ENCODE measurements around the gene CTSD. TPM values are rescaled to one million over a fixed set of nuclear protein-coding genes. Genes with fewer than 3 reads are reported as not detected.
A peak's percentile ranks its signal among the peaks of the same experiment; 100 is the strongest.

CTSD gene
- polyA plus RNA-seq, 3 donors: 192 to 255 (median 211) TPM

- no peak for DNase-seq (ENCODE audit: low read depth in 3 of 3, low spot score in 2 of 3)
Measured at GRCh38 chr11:1756791-1757771, 6.6 kb downstream of the CTSD start.

GRCh38 chr11:1755692-1756561 lies 7.8 kb downstream of the CTSD start:
- DNase-seq (ENCODE audit: low read depth in 3 of 3, low spot score in 2 of 3): peak in 2 of 3 donors; percentile 51 to 53

DNA sequence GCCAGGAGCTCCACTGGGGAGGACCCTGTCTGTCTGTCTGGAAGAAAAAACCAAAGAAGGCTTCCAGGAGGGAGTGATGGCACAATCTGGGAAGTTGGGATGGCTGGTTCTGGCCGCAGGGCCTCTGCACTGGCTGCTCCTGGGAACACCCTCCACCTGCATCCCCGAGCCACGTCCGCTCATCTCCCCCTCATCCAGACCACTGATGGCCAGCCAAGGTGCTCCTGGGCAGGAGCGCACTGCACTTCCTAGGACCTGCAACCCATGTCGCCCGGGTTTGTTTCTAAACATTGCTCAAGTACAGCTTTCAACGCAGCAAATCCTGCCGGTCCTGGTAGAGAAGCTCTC lies 8.4 kb downstream of the CTSD start:
- DNase-seq (ENCODE audit: low read depth in 3 of 3, low spot score in 2 of 3): no peak

DNA sequence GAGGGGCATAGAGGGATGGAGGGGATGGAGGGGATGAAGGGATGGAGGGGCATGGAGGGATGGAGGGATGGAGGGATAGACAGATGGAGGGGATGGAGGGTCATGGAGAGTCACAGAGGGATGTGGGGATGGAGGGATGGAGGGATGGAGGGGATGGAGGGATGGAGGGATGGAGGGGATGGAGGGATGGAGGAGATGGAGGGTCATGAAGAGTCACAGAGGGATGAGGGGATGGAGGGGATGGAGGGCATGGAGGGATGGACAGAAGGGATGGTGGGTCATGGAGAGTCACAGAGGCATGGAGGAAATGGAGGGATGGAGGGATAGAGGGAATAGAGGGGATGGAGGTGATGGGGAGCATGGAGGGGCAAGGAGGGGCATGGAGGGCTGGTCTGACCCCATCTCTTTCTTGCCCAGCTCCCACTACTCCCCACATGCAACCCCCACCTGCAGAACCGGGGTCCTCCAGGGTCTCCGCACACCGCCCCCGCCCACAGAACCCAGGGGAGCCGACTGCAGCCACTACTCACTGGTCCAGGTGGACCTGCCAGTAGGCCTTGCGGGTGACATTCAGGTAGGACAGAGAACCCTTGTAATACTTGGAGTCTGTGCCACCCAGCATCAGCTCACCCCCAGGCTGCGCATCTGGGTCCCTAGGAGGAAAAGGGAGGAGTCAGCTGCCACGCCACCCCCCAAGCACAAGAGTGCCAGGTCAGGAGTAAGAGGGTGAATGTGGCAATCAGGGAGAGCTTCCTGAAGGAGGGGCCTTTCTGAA lies 9.2 kb downstream of the CTSD start:
- DNase-seq (ENCODE audit: low read depth in 3 of 3, low spot score in 2 of 3): no peak

DNA sequence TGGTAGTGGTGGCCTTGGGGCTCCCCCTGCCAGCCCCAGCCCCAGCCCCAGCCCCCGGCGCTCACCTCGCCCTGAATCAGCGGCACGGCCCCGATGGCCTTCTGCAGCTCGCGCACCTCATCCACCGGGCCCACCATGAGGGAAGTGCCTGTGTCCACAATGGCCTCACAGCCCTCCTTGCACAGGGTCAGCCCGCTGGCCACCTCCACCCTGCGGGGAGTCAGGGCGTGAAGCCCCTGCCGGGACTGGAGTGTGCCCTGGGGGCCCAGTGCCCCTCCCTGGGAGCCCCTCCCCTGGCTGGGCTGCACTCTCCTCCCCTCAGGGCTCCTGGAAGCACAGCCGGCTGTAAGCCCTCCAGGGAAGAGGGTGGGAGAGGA lies 9.8 kb downstream of the CTSD start:
- no peak for DNase-seq (ENCODE audit: low read depth in 3 of 3, low spot score in 2 of 3)

GRCh38 chr11:1753229-1753928 lies 10.3 kb downstream of the CTSD start:
- DNase-seq (ENCODE audit: low read depth in 3 of 3, low spot score in 2 of 3): no peak

GRCh38 chr11:1752907-1753228 lies 10.9 kb downstream of the CTSD start:
- no peak for DNase-seq (ENCODE audit: low read depth in 3 of 3, low spot score in 2 of 3)

DNA sequence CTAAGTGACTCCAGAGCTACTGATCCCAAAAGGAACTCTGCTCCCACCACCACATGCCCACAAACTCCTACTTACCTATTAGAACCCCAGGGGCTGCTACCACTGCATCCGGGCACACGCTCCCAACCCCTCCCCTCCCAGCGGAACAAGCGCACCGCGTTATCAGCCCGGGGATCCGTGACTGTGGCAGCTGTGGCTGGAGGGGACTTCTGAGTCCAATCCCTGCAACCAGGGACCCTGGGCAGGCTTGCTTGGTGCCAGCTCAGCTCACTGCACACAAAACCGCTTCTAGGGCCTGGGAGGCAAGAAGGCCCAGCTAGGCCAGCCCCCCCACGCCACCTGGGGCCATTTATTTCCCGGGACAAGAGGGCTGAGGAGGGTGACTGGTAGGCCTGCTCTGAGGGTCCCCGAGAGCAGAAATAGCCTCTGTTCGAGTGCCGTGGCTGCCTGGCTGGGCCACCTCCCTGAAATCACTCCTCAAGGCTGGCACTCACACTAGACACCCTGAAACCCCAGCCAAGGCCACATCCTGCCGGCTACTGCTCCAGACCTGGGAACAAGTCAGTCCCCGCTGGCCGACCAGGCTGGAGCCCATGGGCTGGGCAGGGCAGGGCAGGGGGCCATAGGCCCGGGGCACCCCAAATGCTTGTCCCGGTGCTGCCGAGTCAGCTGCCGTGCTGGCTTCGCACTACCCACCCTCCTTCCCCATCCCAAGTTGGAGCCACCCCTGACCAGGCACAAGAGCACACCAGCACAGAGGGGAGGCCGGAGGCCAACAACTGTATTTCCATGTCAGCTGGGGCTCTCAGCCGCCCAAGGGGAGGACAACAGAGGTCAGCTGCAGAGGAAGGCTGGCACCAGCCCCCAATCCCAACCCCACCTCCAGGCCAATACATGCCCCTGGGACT lies 11.5 kb downstream of the CTSD start:
- DNase-seq (ENCODE audit: low read depth in 3 of 3, low spot score in 2 of 3): no peak

DNA sequence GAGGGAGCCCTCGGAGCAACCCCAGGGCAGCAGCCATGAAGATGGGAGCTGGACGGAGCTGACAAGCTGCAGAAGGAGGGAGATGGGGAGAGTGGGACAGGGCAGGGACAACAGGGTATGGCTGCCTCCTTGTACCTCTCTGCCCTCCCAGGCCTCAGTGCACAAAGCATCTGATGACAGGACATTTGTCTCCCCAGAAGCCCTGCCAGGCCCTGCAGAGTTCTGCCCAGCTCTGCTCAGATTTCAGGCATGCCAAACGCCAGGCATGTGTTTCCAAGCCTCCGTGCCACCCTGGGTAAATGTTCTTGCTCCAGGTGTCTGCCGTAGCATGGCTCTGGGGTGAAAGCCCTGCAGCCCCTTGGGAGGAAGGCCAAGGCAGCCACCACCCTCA lies 12.2 kb downstream of the CTSD start:
- no peak for DNase-seq (ENCODE audit: low read depth in 3 of 3, low spot score in 2 of 3)

DNA sequence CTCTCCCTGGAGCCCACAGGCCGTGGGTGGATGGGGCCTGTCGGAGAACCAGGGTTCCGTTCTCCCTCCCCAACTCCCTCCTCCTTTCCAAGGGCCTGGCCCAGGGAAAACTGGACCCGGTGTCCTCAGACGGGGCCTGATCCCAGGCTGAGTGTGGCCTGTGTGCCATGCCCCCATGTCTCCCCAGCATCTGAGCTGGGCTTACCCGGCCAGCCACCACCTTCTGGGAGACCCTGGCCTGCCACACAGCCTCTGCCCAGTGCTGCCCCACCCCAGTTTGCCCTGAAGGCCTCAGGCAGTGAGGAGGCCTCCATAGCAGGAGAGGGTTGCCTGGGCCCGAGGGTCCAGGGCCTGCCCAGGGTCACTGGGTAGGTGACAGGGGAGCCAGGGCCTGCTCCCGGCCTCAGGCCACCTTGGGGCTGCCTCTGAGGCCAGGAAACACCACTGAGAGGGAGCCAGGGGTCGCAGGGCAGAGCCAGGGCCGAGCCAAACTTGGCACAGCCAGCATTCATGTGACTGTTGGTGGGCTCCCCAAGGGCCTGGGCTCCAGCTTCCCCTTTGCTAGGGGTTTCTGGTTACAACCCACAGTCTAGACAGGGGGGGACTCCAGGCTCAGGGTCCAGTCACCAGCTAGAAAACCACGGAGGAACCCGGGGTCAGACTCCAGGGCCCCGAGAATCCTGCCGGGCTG lies 12.7 kb downstream of the CTSD start:
- no peak for DNase-seq (ENCODE audit: low read depth in 3 of 3, low spot score in 2 of 3)

GRCh38 chr11:1750481-1750839 lies 13.3 kb downstream of the CTSD start, which contains the start of gene IFITM10:
IFITM10 (minus strand) TSS chr11:1750595; CDS start chr11:1750442, 153 bp downstream.
- DNase-seq (ENCODE audit: low read depth in 3 of 3, low spot score in 2 of 3): no peak

DNA sequence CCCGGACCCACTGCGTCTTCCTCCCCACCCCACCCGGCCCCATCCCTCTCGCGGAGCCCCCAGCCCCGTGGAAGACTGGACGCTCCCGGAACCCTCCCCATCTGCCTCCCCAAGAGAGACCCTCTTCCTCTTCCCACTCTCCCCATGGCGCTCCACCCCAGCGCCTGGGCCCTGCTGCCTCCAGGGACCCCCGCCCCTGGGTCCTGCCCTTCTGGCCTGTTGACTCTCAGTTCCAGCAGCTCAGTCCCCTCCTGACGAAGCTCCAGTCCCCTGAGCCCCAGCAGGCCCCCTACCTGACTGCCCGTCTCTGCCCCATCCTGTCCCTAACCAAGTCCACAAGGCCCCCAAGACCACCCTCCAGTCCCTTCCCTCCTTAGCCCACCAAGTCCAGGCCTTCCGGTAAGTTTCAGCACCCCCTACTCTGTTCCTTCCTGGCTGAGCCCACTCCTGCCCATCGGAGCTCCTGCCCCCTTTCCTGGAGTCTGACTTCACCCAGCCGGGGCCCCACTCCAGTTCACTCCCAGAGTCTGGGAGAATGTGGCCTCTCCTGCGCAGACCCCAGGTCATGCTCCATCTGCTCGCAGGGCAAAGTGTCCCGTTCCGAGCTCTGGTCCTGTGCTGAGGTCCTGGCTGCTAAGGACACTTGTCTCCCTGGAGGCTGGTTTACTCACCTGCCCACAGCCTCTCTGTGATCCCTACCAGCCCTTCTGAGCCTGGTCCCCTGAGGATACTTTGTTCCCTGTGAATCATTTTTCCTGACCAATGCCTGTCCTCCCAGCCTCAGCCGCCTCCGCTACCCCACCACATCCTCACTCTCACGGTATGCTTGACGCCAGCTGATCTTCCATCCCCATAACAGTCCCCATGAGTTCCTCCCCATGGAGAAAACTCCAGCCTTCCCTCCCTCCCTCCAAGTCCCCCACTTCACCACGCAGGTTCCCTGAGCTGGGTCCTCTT lies 14.1 kb downstream of the CTSD start:
- DNase-seq (ENCODE audit: low read depth in 3 of 3, low spot score in 2 of 3): no peak

- DNase-seq (ENCODE audit: low read depth in 3 of 3, low spot score in 2 of 3): no peak
Measured at GRCh38 chr11:1748636-1749394, 14.9 kb downstream of the CTSD start.

DNA sequence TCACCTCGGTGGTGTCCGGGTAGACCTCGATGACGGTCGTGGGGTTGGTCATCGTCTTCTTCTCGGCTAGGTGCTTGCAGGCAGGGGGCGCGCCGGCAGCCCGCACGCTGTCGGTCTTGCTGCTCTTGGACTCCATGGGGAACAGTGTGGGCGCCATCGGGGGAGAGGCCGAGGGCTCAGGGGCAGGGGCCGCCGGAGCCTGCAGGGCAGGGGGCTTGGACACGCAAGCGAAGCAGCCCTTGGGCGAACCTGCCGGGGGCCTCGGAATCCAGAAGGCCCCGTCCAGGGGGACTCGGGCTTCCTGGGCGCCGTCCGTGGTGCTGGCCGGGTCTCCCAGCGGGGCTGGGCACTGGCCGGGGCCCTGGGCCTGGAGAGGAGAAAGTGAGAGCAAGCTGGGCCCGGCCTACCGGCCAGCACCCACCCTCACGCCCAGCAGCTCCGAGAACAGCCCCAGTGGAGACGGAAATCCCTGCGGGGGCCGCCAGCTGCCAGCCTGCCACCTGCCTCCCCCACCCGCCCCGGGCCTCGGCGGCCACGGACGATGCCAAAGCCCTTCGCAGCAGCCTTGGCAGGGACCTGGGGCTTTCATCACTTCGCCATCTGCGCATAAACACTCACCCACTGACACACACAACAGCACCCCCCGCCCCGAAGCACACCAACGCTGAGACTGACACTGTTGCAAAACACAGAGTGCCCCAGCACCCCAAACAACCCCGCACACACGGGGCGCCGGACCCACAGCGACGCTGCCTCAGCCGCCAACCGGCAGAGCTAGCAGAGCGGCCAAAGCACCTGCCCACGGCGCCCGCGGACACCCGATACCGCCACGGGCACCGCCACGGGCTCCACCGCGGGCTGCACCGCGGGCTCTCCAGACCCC lies 15.7 kb downstream of the CTSD start:
- DNase-seq (ENCODE audit: low read depth in 3 of 3, low spot score in 2 of 3): no peak

- no peak for DNase-seq (ENCODE audit: low read depth in 3 of 3, low spot score in 2 of 3)
Measured at GRCh38 chr11:1746956-1747752, 16.6 kb downstream of the CTSD start.
